Stimulated activated CD8-positive, alpha-beta memory T cell treated with anti-CD3 and anti-CD28 coated beads, Interleukin-4, amount 100 ng/mL, for 48 hours (primary cell): ENCODE measurements around the gene ALPG.
"Not testable (repeated sequence)": the region's sequence is repeated elsewhere in the genome, so short reads cannot be mapped to it uniquely, and the experiment has no call there.

Source experiments
- DNase-seq: peaks from one replicate; pipeline ENCODE4 v3.0.0-alpha.2; 2020

ALPG gene

DNA sequence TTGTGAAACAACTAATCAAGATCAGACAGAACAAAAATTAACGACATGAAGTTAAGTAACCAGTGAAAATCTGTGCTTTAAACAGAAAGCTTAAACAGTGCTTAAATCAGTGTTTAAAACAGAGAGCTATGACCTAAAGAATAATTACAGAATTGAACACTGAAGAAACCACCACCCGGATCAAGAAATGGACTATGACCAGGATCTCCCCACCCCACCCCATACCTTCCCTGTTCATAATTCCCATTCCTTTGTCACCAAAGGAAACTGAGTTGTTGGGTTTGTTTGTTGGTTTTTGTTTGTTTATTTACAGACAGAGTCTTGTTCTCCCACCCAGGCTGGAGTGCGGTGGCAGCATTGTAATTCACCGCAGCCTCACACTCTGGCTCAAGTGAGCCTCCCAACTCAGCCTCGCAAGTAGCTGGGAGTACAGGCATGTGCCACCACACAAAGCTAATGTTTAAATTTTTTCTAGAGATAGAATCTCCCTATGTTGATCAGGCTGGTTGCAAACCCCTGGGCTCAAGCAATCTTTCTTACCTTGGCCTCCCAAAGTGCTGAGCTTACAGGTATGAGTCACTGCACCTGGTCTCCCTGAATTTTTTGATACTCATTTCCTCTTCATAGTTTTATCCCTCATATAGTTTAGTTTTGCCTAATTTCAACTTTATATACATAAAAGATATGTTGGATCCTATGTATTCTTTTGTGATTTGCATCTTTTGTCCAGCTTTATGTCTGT, 8.2 kb upstream of the ALPG start:
- no peak for DNase-seq

DNA sequence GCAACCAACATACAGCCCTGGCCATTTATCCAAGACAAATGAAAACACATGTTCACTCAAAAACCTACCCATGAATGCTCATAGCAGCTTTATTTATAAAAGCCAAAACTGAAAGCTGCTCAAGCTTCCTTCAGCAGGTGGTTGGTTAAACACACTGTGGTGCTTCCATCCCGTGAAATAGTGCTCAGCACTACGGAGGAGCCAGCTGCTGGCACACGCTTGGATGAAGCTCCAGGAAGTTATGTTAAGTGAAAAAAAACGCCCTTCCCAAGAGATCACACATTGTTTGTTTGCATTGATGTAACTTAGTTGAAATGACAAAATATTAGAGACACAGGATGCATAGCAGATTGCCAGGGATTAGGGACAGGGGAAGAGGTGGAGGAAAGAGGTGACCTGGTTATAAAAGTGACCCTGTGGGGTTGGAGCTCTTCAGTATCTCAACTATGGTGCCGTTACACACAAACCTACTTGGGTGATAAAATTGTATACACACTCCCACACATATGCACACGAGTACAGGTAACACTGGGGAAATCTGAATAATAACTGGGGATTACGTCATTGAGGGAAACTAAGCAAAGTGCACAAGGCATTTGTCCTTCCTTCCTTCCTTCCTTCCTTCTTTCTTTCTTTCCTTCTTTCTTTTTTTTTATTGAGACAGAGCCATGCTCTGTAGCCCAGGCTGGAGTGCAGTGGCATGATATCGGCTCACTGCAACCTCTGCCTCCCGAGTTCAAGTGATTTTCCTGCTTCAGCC, 6.2 kb upstream of the ALPG start:
- DNase-seq: no peak

GRCh38 chr2:232402518-232402917, 4.1 kb upstream of the ALPG start:
- no peak for DNase-seq

DNA sequence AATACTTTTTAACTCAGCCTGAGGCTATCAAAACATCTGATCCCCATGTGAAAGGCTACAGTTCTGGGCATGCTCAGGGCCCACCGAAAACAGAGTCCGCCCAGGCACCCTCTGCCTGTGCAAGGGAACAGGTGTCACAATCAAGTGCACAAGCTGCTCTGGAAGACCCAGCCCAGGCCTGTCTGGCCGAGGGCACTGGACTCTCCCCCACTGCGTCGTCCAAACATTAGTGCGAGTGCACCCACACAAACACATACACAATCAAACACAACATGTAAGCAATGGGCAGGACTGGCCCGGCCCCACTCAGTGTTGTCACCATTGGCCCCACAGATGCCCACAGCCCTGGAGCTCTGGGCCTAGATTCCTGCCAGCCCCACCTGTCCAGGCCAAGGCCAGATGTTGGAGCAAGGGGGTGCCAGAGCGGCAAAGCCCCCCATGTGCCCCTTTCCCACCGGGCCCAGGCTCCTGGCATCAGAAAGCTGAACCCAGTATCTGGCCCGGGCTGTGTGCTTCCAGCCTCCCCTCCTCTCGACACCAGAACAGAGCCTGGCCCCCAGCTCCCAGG, 617 bp upstream of the ALPG start:
- DNase-seq: no peak

- DNase-seq: not testable (repeated sequence)
These were observed 945 bp downstream of the ALPG start for GRCh38 chr2:232407428-232408150.

- DNase-seq: not testable (repeated sequence)
These were observed 1.6 kb downstream of the ALPG start for GRCh38 chr2:232408269-232408668.

DNA sequence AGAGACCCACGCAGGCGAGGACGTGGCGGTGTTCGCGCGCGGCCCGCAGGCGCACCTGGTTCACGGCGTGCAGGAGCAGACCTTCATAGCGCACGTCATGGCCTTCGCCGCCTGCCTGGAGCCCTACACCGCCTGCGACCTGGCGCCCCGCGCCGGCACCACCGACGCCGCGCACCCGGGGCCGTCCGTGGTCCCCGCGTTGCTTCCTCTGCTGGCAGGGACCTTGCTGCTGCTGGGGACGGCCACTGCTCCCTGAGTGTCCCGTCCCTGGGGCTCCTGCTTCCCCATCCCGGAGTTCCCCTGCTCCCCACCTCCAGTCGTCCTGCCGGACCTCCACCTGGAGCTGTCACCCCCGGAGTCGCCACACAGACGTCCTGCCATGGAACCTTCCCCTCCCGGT, 3.0 kb downstream of the ALPG start:
- not testable (repeated sequence) for DNase-seq

DNA sequence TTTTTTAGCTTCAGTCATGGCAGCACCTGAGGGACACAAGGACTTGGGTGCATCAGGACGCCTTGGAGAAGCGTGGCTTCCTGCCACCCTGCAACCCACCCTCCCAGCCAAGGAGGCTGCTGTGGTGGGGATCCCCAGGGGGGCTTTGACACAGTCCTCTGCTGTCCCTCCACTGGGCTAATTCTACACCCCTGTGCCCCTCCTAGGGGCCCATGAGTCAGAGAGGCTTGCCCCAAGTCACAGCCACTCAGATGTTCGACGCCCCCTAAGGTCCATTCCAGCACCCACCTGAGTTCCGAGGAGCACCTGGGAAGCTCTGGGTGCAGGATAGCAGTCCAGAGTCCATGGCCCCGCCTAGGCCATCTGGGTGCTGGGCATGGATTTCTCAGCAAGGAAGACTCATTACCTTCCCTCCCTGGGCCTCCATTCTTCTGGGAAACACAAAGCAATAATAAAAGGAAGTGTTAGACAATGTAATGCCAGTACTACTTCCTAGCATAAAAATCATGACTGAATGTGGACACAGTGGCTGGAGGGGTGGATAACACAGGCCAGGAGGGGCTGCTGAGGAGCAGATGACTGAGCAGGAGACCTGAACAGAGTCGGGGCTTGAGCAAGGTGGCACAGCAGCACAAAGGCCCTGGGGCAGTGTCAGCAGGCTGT, 3.7 kb downstream of the ALPG start:
- no peak for DNase-seq

- DNase-seq: no peak
These were observed 5.4 kb downstream of the ALPG start for GRCh38 chr2:232411901-232412629.

DNA sequence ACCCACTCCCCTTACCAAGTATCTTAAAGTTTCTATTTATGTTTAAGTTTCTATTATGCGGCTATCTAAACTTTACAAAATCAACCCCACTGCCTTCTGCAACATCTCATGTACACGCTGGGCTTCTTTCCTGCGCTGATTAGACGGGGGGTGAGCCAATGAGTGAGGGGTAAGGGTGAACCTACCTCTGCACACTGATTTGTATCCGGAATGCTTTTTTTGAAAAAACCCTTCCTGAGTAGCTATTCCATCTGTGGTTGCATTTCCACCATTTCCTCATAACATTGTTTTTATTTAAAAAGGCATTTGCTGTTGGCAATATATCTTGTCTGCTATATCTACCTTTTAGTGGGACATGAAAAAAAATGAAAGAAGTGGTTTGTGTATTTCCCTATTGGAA, 6.3 kb downstream of the ALPG start:
- no peak for DNase-seq

GRCh38 chr2:232415138-232415690, 8.6 kb downstream of the ALPG start:
- no peak for DNase-seq

GRCh38 chr2:232415736-232416520, 9.3 kb downstream of the ALPG start:
- DNase-seq: no peak

GRCh38 chr2:232416521-232417470, 10.2 kb downstream of the ALPG start:
- DNase-seq: no peak

- no peak for DNase-seq
These were observed 10.8 kb downstream of the ALPG start for GRCh38 chr2:232417489-232417888.

- DNase-seq: no peak
These were observed 11.4 kb downstream of the ALPG start for GRCh38 chr2:232418056-232418455.

GRCh38 chr2:232418466-232419244, 12.0 kb downstream of the ALPG start:
- DNase-seq: peak; percentile 57

DNA sequence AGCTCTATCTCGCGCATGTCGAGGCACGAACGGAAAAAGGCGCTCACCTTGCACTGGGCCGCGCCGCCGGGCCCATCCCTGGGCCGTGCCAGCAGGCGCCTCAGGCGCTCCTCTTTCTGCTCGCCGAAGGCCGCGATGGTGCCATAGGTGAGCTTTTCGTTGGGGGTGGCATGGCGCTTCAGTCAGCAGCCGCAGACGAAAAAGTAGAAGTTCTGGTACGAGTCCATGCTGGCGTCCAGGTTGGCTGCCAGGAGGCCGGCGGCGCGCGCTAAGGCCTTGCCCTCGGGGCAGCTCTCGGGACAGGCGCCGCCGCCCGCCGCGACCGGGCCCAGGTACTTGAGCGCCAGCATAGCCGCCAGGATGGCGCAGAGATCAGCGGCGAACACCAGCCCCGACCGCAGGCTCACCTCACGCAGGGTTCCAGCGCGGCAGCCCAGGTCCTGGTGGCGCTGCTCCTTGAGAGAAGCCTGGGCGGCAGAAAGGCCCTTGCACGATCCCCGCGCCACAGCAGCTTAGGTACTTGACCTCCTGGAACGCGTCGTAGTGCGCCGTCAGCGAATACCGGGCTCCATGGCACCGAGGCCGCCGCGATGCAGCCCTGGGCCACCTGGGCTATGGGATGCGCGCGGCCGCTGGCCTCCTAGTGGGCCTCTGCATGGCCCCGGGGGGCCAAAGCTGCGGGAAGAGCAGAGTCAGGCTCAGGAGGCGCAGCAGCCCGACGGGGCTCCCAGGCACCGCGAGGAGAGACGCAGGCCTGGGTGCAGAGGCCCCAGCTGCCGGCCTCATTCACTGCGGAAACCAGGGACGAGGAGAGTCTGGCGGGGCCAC, 12.8 kb downstream of the ALPG start:
- DNase-seq: no peak

- no peak for DNase-seq
These were observed 13.4 kb downstream of the ALPG start for GRCh38 chr2:232420073-232420454.
